Activated T-cell treated with anti-CD3 and anti-CD28 coated beads, Interleukin-2, amount 50 U/mL, for 4 hours (primary cell): ENCODE results near the gene FSTL1. TPM values are rescaled to one million over a fixed set of nuclear protein-coding genes. Genes with fewer than 3 reads are reported as not detected.

ENCODE experiments used
- ATAC-seq, 2 donors: fragments of 200-7000 bp; cut with Tn5 transposase; one replicate each; pipeline ENCODE4 v1.10.0; 2021
- DNase-seq: peaks from one replicate; pipeline ENCODE4 v3.0.0-alpha.2; 2020
- H3K27me3 Mint-ChIP-seq: one replicate; pipeline ENCODE4 v1.8.0; 2021; ENCODE audit warnings: low read depth, mixed read lengths
- H3K36me3 Mint-ChIP-seq: one replicate; pipeline ENCODE4 v1.8.0; 2022; ENCODE audit warnings: mixed read lengths; ENCODE audit not compliant: insufficient read depth
- H3K4me1 Mint-ChIP-seq: one replicate; pipeline ENCODE4 v1.8.0; 2021; ENCODE audit warnings: low read depth, mixed read lengths
- H3K4me3 Mint-ChIP-seq: one replicate; pipeline ENCODE4 v1.8.0; 2021; ENCODE audit warnings: mild to moderate bottlenecking, moderate library complexity, mixed read lengths
- H3K9me3 Mint-ChIP-seq: one replicate; pipeline ENCODE4 v1.8.0; 2021; ENCODE audit warnings: mixed read lengths
- total RNA-seq, 3 donors: library from RNA; stranded (reverse); gene quantifications; one replicate each; pipeline ENCODE4 v1.2.1, GENCODE V29; 2021

The FSTL1 gene
- total RNA-seq, 3 donors from 2014 or later: 0.58 to 1.2 (median 0.91) TPM

DNA sequence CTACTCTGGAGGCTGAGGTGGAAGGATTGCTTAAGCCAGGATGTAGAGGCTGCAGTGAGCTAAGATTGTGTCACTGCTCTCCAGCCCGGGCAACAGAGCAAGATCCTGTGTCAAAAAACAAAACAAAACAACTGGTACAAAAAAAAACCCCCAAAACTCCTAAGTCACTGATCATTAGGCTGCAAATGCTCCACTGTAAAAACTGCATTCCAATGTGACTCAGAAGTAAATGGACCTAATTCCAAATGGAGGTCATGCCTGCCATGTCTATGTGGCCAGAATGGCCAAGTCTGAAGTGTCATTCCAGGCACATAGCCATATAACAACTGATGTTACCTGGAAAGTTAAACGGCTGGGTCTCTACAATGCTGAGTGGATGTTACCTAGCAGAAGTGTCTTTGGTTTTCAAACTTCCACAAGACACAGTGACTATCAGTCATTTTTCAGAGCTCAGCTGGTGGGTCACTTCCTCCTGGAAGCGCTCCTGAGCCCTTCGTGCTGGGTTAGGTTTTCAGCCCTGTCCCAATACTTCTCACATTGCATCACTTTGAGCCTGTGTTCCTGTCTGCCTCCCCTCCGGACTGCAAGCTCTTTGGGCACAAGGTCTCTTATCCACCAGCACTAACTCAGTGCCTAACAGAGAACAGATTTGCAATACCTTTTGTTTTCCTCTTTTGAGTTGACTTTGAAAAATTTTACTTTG is 10.6 kb downstream of the FSTL1 start:
- H3K27me3 Mint-ChIP-seq: peaks cover 8% of the 10 kb centered on the region
- no peak for DNase-seq
- H3K4me1 Mint-ChIP-seq: no peaks in the 10 kb centered on the region
- no peaks in the 10 kb centered on the region for H3K9me3 Mint-ChIP-seq
- ATAC-seq: no peak
- no peak overlapping the region for H3K4me3 Mint-ChIP-seq
- no peaks in the 10 kb centered on the region for H3K36me3 Mint-ChIP-seq

DNA sequence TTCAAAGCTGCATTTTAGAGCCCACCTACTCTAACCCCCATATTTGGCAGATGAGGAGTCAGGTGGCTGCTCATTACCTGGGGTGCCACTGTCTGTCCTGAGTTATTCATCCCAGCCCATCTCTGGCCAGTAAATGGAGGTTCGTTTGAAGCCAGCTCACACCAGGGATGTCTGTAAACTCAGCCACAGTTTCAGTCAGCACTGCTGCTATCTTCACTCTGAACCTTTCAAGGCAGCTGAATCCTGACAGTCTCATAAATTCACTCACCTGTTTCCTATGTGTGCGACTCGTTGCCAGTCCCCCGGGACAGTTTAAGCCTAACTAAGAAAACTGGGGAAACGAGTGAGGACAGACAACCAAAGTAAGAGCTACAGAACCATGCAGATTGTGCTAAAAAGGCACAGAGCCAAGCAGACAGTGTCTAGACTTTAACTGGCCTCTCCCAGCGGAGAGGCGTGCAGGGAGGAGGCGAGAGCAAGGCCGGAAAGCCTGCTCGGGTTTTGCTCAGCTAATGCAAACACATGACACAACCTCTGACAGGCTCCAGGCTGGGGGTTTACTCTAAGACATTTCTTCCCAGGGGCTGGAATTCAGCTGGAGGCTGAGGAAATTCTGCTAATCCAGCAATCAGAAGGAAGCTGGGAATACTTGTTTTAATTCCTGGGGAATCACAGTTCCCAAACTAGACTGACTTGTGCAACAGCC is 12.0 kb downstream of the FSTL1 start:
- no peak overlapping the region for H3K4me3 Mint-ChIP-seq
- ATAC-seq (no peak), DNase-seq (no peak)
- H3K9me3 Mint-ChIP-seq: no peaks in the 10 kb centered on the region
- no peaks in the 10 kb centered on the region for H3K36me3 Mint-ChIP-seq
- H3K27me3 Mint-ChIP-seq: peaks cover 8% of the 10 kb centered on the region
- no peaks in the 10 kb centered on the region for H3K4me1 Mint-ChIP-seq

DNA sequence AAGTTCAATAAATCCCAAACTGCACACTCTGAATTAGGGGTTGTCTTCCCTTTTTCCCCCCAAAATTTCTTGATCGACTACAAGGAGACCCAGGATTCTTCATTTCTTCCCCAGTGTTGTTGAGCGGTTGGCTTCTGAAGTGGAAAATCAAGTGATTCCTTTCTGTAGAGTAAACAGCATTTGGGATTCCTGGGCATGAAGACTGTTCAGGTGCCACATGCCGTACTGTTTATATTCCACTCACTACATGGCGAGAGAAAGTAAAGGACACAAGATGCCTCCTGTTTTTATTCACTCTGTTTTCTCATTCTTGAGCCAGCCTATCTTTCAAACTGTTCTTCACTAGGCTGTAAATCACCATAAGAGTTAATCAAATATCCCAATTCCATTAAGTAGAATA is 12.6 kb downstream of the FSTL1 start:
- no peak overlapping the region for H3K4me3 Mint-ChIP-seq
- H3K27me3 Mint-ChIP-seq: peaks cover 8% of the 10 kb centered on the region
- no peaks in the 10 kb centered on the region for H3K9me3 Mint-ChIP-seq
- ATAC-seq (no peak), DNase-seq (no peak)
- H3K36me3 Mint-ChIP-seq: no peaks in the 10 kb centered on the region
- no peaks in the 10 kb centered on the region for H3K4me1 Mint-ChIP-seq

DNA sequence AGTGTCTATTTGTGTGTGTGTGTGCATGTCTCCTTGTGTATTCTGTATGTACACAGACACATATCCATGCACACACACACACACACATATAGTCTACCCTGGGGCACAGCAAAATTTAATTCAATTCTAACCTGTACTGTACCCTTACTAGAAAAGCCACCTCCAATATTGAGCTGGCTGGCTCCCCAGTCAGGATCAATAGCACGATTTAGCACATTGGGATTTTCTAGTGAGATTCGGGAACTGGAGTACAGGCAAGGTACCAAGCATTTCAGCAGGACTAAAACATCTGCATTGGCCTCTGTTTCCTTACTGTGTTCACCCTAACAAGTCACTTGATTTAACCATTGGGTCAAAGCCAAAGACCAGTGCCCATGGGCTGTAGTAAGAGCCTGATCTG is 13.2 kb downstream of the FSTL1 start:
- H3K36me3 Mint-ChIP-seq: no peaks in the 10 kb centered on the region
- peaks cover 10% of the 10 kb centered on the region for H3K27me3 Mint-ChIP-seq
- no peak for ATAC-seq
- no peak for DNase-seq
- H3K9me3 Mint-ChIP-seq: no peaks in the 10 kb centered on the region
- H3K4me1 Mint-ChIP-seq: no peaks in the 10 kb centered on the region
- no peak overlapping the region for H3K4me3 Mint-ChIP-seq

DNA sequence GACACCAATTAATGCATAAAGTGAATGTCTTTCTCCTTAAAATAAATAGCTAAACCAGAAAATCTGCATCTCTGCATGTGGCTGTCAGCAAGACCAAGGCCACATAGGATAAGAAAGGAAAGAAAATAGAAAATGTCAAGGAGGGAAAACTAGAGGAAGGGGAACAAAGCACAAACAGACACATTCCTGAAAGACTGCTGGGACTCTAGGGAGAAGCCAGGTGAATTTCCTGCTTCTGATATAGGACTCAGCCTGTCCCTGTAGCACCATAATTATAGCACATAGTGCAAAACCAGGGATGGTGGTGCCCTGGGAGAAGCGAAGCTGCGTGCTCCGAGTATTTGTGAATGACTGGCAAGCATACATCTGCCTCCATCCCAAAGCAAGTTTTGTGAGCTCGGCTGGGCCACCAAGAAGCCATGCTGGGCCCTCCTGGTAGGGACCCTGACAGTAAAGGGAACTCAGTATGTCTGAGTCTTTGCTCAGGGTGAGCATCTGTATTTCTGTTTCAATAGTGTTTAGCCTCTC is 14.2 kb downstream of the FSTL1 start:
- H3K36me3 Mint-ChIP-seq: no peaks in the 10 kb centered on the region
- H3K4me1 Mint-ChIP-seq: no peaks in the 10 kb centered on the region
- peaks cover 9% of the 10 kb centered on the region for H3K27me3 Mint-ChIP-seq
- H3K4me3 Mint-ChIP-seq: no peak overlapping the region
- H3K9me3 Mint-ChIP-seq: no peaks in the 10 kb centered on the region
- ATAC-seq (no peak), DNase-seq (no peak)

DNA sequence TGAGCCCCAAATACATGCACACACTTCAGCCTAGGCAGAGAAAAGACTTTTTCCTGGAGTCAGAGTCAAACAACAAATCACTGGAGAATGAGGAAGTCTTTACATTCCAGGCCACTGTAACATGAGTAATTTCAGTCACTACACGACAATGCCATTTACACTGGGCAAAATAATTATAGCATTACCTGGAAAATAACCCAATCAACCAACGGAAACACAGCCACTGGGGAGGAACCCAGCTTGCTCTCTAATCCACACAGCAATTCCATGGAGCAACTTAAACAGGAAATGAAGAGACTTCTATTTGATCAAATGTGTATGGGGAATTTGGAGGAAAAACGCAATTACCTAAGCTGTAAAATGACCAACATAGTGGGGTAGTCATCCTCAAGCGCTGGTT is 15.2 kb downstream of the FSTL1 start:
- H3K27me3 Mint-ChIP-seq: peaks cover 9% of the 10 kb centered on the region
- DNase-seq: no peak
- H3K36me3 Mint-ChIP-seq: no peaks in the 10 kb centered on the region
- no peak overlapping the region for H3K4me3 Mint-ChIP-seq
- no peak for ATAC-seq
- H3K4me1 Mint-ChIP-seq: no peaks in the 10 kb centered on the region
- no peaks in the 10 kb centered on the region for H3K9me3 Mint-ChIP-seq

DNA sequence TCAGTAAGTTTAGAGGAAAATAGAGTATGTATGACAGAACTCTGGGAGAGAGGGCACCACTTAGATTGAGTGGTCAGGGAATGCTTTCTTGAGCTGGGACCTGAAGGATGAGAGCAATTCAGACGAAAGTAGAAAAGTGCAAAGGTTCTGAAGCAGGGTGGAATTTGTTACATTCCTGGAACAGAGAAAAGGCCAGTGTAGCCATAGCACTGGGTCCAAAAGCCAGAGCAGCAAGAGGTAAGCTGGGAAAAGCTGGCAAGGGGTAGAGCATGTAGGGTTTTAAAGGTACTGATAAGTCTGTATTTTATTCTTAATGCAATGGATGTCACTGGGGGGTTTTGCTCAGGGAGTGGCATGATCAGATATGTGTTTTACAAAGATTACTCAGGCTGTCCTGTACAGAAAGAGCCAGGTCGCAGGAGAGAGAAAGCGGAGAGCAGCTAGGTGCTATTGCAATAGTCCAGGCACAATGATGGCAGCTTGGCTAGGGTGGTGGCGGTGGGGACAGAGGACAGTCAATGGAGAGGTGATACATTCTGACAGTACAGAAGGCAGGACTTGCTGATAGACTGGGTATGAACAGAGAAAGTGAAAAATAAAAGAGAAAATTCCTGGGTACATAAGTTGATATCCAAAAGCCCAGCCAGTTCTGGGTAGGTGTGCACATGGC is 17.0 kb downstream of the FSTL1 start:
- Mint-ChIP-seq H3K4me1 (no peaks in the 10 kb centered on the region), H3K9me3 (no peaks in the 10 kb centered on the region), H3K27me3 (peaks cover 11% of the 10 kb centered on the region), H3K36me3 (no peaks in the 10 kb centered on the region), H3K4me3 (no peak overlapping the region)
- ATAC-seq: no peak
- DNase-seq: no peak

DNA sequence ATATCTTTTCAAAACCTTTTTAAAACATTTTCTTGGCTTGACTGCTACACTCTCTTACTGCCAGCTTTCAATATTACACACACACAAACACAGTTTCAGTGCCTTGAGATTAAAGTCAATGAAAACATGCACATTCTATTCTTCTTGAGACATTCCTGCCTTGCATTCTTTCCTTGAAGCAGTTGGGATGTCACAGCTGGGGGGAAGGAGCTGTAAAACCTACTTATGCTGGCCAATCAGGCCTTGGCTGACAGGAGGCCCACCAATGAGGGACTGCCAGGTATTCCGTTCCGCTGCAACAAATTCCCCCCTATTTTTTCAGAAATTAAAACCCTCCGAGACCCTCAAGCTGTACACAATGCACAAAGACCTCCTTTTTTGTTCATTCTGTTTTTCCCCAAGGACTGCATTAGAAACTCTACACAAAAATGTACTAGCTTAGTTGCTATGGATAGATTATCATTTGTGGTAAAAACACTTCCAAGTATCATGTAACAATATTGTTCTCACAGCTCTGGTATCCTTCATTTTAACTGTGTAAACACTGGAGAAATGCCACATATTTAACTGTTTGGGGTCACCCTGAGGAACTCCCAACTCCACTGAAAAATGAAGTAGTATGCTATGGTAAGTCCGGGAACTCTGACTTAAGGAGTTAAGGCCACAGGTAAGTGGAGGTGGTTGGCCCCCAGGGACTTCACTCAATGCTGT is 18.5 kb downstream of the FSTL1 start:
- peaks cover 11% of the 10 kb centered on the region for H3K27me3 Mint-ChIP-seq
- no peaks in the 10 kb centered on the region for H3K4me1 Mint-ChIP-seq
- no peak for DNase-seq
- no peaks in the 10 kb centered on the region for H3K9me3 Mint-ChIP-seq
- no peak overlapping the region for H3K4me3 Mint-ChIP-seq
- no peaks in the 10 kb centered on the region for H3K36me3 Mint-ChIP-seq
- no peak for ATAC-seq

DNA sequence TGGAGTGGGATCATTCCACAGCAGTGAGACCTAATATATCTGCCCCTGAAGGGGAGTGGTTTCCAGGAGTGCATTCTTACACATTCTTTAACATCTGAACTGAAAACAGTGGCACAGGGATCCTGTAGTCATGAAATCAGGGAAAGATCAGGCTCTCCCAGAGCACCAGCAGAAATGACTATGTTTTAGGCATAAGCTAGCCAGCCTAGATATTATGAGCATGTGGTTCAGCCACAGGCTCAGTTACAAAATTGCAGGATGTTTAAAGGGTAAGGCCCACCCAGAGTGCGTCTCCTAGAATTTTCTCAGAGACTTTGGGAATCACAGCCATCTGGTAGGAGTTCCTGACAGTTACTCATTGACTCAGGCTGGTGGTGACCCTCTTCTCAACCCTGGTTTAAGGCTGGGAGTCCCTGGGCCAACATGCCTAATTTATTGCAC is 20.9 kb downstream of the FSTL1 start:
- no peaks in the 10 kb centered on the region for H3K9me3 Mint-ChIP-seq
- peaks cover 12% of the 10 kb centered on the region for H3K27me3 Mint-ChIP-seq
- ATAC-seq (no peak), DNase-seq (no peak)
- H3K36me3 Mint-ChIP-seq: no peaks in the 10 kb centered on the region
- H3K4me3 Mint-ChIP-seq: no peak overlapping the region
- no peaks in the 10 kb centered on the region for H3K4me1 Mint-ChIP-seq

DNA sequence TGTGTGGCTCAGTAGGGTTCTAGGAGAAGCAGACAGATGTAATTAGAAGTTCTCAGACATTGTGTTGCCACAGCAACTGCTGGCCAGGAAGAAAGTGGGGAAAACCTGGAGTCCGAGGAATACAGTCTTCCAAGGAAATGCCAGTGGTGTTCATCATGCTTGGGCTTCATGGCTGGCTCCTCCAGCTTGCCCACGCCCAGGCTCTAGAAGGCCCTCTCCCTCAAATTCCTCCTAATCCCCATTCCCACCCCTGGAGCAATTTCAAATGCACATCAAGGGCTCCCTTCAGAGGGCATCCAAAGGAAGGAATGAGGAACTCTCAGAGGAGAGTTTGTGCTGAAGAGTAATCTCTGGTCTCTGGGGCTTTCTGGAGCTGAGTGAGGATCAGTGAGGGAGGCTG is 21.9 kb downstream of the FSTL1 start:
- Mint-ChIP-seq H3K27me3 (peaks cover 17% of the 10 kb centered on the region), H3K9me3 (no peaks in the 10 kb centered on the region), H3K36me3 (no peaks in the 10 kb centered on the region), H3K4me1 (no peaks in the 10 kb centered on the region), H3K4me3 (no peak overlapping the region)
- ATAC-seq (no peak), DNase-seq (no peak)

DNA sequence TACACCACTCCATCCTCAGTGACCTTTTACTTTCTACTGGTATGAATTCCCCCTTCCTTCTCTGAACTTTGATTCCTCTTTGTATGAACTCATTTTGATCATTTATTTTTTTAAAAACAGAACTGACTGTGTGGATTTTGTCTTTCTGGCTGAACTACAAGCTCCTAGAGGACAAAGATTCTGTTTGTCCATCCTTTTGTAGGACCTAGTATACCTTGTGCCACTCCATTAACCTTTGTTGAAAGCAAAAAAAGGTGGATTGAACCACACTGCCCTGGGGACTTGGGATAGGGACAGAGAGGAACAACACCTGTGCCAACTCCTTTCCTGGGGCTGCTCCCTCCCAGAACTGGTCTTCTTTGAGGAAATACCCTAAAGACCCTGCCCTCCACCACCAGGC is 23.6 kb downstream of the FSTL1 start:
- no peaks in the 10 kb centered on the region for H3K4me1 Mint-ChIP-seq
- no peaks in the 10 kb centered on the region for H3K9me3 Mint-ChIP-seq
- no peaks in the 10 kb centered on the region for H3K36me3 Mint-ChIP-seq
- DNase-seq (no peak), ATAC-seq (no peak)
- peaks cover 15% of the 10 kb centered on the region for H3K27me3 Mint-ChIP-seq
- H3K4me3 Mint-ChIP-seq: no peak overlapping the region

DNA sequence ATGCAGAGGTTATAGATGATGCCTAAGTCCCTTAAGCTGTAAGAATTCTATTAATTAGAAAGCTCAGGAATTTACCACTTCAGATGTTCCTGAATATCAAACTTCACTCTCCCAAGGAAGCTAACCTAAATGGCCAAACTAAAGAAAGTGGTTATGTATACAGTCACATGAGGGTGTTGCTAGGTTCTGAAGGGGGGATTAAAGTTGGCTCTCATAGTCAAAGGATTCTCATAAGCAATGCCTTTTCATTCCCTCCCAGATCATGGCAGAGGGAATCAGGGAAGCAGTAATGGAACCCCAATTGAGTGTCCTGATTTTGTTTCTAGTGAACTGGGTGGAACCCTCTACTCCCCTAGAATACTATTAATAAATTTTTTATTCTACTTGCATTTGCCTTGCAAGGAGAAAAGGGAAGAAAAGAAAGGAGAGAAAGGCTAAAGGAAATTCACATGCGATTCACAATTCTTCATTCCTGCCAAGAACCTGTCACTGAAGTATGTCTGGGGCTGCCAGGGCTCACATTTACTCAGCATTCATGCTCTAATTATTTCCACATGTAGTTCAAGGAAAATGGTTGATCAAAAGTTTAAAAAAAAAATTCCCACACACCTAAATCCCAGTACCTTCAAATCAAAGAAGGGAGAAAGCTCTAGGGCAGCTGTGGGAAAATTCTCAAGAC is 25.1 kb downstream of the FSTL1 start:
- ATAC-seq (no peak), DNase-seq (no peak)
- Mint-ChIP-seq H3K27me3 (peaks cover 15% of the 10 kb centered on the region), H3K4me1 (no peaks in the 10 kb centered on the region), H3K36me3 (no peaks in the 10 kb centered on the region), H3K9me3 (no peaks in the 10 kb centered on the region), H3K4me3 (no peak overlapping the region)

DNA sequence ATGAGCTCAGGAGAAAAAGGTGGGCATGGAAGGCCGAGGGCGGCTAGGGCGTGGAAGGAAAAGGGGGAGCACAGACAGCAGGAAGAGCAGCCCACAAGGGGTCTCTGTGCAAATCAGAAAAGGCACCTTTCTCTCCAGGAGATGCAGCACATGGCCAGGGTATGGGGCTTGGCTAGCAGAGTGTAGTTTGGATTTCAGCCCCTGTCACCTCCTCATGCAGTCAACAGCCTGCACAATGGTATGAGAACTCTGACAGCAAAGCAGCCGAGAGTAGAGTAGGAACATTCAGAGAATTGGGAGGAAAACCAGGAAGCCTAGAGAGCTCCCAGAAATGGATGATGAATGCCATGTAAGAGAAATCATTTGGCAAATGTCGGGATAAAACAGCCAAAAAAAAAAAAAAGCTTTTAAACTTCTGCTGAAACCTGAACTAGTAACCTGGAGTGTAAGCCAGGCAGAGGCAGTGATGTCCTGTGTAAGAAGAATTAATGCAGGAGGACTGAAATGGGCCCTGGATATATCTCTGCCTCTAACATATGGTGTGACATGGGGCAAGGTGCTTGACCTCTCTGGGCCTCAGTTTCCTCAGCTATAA is 25.7 kb downstream of the FSTL1 start:
- H3K9me3 Mint-ChIP-seq: no peaks in the 10 kb centered on the region
- H3K4me3 Mint-ChIP-seq: no peak overlapping the region

More for the DNA sequence above, 25.7 kb downstream of the FSTL1 start:
- Mint-ChIP-seq H3K4me1 (no peaks in the 10 kb centered on the region), H3K36me3 (no peaks in the 10 kb centered on the region), H3K27me3 (peaks cover 15% of the 10 kb centered on the region)
- ATAC-seq (no peak), DNase-seq (no peak)
